Stimulated activated CD4-positive, alpha-beta T cell treated with anti-CD3 and anti-CD28 coated beads, Interleukin-1b, Interleukin-23, amount 100 ng/mL, for 48 hours (primary cell): ENCODE data around the gene CHRNA4.
"Not testable (repeated sequence)": the region's sequence is repeated elsewhere in the genome, so short reads cannot be mapped to it uniquely, and the experiment has no call there.

Experiments
- DNase-seq: peaks from one replicate; pipeline ENCODE4 v3.0.0-alpha.2; 2020

CHRNA4 gene

DNA sequence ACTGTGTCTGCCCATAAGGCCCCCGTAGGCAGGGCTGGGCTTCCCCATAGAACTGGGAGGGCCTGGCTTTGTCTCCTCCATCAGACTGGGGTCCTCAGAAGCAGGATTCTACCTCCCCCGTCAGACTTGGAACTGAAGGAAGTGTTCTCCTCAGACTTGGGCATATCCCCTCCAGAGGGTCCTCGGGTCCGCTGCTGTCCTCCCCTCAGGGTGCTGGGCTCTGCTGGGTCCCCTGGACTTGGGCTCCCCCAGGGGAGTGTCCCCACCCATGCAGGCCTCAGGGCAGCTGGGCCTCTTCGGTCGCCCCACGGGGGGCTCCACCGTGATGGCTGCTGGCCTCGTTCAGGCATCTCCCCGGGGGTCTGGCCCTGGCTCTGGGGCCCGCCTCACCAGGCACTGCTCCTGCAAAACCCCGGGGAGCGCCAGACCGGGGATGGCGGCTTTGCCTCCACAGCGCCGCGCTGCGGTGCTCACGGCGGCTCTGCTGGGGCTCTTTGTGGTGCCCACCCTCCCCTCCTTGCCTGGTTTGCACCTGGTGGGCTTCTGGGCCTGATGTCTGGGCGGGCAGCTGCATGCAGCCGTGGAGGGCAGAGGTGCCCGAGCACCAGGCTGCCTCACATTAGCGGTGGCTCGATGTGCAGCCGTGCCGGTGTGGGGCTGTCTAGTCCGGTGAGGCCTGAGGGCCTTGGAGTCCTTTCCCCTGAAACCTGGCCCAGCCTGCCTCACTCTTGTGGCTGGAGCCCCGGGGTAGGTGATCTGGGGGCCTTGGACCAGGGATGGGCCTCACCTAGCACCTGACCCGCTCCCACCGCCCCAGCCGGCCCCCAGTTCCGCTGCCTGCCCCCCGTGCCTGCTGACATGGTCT, 54.2 kb downstream of the CHRNA4 start:
- no peak for DNase-seq

- not testable (repeated sequence) for DNase-seq
These were observed 55.0 kb downstream of the CHRNA4 start for GRCh38 chr20:63305933-63306672.

DNA sequence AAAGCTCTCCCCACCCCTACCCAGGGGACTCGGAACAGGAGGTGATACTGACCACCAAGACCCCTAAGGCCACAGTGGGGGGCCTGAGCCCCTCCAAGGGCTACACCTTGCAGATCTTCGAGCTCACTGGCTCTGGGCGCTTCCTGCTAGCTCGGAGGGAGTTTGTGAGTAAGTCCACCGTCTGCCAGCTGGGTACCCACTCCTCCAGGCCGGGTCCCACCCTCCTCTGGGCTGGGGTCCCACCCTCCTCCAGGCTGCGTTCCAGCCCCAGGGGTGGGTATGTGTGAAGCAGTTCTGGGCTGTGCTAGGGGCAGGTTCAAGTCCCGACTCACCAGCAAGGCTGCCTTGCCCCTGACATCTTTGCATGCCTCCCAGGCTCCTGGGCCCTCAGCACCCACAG, 55.8 kb downstream of the CHRNA4 start:
- no peak for DNase-seq

GRCh38 chr20:63303095-63303666, 58.0 kb downstream of the CHRNA4 start:
- no peak for DNase-seq

- DNase-seq = no peak
These were observed 59.5 kb downstream of the CHRNA4 start for GRCh38 chr20:63301671-63302070.

DNA sequence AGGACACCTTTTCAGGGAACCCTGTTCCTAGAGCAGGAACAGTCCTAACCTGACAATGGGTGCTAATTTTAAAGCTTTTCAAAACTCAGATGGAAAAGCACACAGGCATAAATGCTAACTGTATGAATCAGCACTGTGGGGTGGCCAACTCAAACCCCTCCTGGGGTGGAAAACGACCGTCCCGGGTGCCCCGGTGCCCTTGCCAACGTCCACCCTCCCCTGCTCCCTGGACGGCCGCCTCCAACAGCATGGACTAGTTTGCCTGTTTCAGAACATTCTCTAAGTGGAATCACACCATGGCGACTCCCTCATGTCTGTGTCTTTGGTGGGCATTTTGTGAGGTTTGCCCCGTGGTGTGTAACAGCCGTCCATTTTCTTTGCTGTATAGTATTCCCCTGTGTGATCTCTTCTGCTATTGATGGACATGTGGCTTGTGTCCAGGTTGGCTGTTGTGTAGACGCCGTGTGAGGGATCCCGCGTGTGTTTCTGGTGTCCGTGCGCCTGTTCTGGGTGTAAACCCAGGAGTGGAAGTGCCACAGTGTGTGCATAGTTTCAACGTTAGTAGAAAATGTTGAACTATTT, 62.3 kb downstream of the CHRNA4 start:
- DNase-seq = no peak

DNA sequence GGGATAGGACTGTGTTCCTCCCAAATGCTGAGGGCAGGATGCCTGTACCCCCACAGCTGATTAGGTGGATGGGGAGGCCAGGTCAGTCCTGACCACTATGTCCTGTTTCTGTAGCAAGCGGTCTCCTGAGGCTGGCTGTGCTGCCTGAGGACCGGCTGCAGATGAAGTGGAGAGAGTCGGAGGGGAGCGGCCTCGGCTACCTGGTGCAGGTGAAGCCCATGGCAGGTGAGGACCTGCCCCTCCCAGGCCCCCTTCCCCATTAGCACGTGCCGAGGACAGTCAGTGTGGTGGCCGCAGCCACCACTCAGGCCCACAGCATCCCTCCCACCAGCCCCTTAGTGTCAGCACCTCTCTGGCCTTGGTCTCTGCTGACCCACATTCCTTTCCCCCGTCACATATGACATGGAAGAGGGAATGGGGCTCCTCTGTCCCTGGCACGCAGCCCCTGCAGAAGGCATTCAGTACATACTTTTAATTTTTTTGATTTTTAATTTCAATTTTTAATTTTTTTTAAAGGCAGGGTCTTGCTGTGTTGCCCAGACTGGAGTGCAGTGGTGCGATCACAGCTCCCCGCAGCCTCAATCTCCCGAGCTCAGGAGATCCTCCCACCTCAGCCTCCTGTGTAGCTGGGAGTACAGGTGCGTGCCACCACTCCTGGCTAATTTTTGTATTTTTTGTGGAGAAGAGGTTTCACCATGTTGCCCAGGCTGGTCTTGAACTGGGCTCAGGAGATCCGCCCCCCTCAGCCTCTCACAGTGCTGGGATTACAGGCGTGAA, 63.2 kb downstream of the CHRNA4 start:
- no peak for DNase-seq

GRCh38 chr20:63297371-63297781, 63.8 kb downstream of the CHRNA4 start:
- no peak for DNase-seq

GRCh38 chr20:63296531-63297299, 64.4 kb downstream of the CHRNA4 start:
- no peak for DNase-seq

GRCh38 chr20:63295846-63296245, 65.3 kb downstream of the CHRNA4 start:
- DNase-seq = no peak

GRCh38 chr20:63295422-63295821, 65.7 kb downstream of the CHRNA4 start:
- no peak for DNase-seq

GRCh38 chr20:63295018-63295417, 66.1 kb downstream of the CHRNA4 start:
- no peak for DNase-seq

DNA sequence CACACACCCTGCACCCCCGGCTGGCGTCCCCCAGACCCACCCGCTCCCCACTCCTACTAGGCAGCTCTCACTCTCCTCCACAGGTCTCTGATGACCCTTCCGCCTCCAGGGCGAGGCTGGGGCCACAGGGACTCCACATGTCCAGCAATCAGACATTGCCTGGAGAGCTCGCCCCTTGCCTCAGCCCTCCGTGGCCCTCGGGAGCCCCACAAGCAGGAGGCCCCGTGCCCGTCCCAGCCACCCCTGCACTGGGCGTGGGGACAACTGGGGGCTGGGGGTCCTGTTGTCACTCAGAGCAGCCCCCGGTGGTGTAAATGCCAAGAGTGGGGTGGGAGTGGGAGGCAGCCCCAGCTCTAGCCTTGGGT, 66.6 kb downstream of the CHRNA4 start:
- DNase-seq = no peak

- DNase-seq = no peak
These were observed 67.1 kb downstream of the CHRNA4 start for GRCh38 chr20:63293871-63294535.

- no peak for DNase-seq
These were observed 67.7 kb downstream of the CHRNA4 start for GRCh38 chr20:63293456-63293855.
